ENCODE results near the gene CCR8.
"Not testable (repeated sequence)": the region's sequence is repeated elsewhere in the genome, so short reads cannot be mapped to it uniquely, and the experiment has no call there.

Gene CCR8

DNA sequence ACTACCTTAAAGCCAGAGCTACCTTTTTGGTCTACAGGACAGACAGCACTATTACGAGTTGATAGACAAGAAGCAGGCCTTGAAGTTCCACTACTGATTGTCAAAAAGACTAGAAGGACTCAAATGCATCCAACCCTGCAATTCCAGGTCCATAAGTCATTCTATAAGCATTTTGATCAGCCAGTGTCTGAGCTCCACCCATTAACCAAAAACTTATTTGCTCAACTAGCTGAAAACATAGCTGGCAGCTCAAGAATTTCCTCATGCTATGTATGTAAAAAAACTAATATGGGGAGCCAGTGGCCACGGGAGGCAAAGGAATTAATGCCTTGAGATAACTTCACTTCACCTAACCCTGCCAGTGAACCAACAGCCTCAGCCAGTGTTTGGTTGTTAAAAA, 21.6 kb downstream of the CCR8 start:
- not testable (repeated sequence) for DNase-seq

DNA sequence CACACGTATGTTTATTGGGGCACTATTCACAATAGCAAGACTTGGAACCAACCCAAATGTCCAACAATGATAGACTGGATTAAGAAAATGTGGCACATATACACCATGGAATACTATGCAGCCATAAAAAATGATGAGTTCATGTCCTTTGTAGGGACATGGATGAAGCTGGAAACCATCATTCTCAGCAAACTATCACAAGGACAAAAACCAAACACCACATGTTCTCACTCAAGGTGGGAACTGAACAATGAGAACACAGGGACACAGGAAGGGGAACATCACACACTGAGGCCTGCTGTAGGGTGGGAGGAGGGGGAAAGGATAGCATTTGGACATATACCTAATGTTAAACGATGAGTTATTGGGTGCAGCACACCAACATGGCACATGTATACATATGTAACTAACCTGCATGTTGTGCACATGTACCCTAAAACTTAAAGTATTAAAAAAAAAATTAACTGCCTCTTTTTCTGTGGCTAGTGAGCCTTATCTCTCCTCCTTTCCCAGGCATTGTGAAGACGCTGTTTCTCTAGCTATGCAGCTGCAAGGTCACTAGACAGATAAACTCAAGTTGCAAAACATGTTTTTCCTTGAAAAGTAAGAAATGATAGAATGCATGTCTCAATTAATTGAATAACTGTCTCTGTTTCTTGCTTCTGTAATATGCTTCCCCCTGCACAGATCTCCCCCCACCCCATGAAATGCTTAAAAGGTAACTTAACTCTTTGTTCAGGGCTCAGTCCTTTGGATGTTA, 23.8 kb downstream of the CCR8 start:
- DNase-seq = not testable (repeated sequence)

DNA sequence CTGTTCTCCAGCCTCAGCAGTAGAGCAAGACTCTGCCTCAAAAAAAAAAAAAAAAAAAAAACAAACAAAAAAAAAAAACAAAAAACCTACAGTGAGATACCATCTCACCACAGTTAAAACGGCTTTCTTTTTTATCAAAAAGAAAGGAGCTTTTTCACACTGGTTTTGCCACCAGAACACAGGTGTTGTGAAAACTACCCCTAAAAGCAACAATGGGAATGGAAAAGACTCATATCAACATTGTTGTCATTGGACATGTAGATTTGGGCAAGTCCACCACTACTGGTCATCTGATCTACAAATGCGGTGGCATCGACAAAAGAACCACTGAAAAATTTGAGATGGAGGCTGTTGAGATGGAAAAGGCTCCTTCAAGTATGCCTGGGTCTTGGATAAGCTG, 28.8 kb downstream of the CCR8 start:
- no peak for DNase-seq

DNA sequence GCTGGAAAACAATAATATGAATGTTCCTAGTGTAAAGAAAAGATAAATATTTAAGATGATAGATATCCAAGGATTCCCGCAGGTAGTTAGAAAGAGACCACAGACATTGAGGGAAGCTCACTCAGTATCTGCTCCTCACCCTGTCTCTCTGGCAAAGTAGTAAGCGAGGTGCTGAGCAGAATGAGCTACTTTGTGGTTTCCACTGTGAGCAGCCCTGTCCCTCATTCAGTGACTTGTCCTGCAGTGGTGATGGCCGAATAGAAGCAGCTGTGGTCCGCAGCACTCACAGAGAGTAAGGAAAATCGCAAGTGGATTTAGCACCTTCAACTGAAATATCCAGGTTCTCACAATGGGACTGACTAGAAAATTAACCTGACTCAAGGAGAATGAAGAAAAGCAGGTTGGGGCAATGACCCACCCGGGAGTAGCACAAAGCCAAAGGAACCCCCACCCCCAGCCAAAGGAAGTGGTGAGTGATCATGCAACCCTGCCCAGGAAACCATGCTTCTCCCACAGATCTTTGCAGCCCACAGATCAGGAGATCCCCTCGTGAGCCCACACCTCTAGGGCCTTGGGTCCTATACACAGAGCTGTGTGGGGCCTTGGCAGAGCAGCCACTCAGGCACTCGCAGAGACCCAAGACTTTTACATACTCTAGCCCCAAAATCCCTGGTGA, 31.9 kb downstream of the CCR8 start:
- DNase-seq = no peak

DNA sequence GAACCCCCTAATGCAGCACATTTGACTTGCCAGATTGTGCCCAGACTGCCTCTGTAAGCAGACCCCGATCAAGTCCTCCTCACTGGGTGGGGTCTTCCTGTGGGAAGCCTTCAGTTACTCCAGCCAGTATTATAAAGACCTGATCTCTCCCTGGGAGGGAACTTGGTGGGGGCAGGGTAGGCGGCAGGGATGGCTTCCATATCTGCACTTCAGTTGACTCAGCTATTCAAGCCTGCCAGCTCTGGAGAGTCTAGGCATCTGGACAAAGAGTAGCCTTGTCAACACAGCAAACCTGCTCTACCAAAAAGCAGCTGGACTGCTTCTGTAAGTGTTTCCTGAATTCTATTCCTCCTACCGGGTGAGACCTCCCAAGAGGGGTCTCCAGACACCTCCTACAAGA, 32.7 kb downstream of the CCR8 start:
- DNase-seq = peak; percentile 75

DNA sequence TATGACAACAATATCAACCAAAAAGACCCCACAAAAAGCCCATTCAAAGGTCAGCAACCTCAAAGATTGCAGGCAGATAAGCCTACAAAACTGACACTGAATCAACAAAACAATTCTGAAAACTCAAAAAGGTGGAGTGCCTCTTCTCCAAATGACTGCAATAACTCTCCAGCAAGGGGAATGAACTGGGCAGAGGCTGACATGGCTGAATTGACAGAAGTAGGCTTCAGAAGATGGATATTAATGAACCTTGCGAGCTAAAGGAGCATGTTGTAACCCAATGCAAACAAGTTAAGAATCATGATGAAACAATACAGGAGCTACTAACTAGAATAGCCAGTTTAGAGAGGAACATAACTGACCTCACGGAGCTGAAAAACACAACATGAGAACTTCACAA, 33.3 kb downstream of the CCR8 start:
- DNase-seq = peak; percentile 91

DNA sequence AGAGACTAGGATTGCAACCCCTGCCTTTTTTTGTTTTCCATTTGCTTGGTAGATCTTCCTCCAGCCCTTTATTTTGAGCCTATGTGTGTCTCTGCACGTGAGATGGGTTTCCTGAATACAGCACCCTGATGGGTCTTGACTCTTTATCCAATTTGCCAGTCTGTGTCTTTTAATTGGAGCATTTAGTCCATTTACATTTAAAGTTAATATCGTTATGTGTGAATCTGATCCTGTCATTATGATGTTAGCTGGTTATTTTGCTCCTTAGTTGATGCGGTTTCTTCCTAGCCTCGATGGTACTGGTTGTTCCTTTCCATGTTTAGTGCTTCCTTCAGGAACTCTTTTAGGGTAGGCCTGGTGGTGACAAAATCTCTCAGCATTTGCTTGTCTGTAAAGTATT, 40.9 kb downstream of the CCR8 start:
- DNase-seq = not testable (repeated sequence)

DNA sequence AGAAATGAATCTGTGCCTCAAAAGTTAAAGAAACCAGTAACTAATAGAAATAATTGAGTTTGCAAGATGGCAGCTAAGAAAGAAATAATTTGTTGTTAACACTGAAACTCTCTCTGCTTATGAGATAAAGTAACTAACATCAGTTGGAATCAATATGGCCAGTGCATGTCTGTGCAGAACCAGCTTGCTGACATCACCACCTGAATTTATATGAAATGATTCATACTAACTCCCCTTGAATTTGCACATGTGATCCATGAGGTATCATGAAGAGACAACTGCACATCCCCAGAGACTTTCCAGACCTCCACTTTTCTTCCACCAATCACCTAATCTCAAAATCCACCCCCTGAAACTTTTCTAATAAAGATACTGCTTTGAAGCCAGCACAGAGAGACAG, 43.3 kb downstream of the CCR8 start:
- DNase-seq = no peak

DNA sequence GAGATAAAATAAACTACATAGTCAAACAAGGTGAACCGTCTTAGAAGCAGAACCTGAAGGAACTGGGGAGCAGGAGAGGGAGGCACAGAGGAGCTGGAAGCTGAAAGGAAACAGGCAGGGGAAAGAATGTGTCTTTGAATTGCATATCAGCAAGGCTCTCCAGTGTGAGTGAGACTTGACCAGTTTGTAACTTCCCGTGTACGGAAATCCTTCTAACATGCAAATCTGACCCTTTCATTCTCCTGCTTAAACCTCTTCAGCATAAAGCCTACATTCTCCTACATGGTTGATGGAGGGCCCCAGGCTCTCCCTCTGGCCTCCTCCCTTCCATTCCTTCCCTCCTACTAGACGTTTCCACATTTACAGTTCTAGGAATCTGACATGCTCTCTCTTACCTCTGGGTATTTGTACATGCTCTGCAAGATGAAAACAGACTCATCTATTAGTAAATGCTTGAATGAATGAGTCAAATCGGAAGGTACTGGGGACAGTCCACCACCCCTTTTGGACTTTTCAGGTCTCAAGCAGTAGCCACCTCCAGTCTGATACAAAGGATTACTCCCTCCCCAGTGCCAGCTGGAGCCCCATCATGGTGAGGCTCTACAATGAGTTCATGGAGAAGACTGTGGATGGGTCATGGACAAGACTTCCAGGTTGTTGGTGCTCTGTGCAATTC, 47.6 kb downstream of the CCR8 start:
- no peak for DNase-seq

DNA sequence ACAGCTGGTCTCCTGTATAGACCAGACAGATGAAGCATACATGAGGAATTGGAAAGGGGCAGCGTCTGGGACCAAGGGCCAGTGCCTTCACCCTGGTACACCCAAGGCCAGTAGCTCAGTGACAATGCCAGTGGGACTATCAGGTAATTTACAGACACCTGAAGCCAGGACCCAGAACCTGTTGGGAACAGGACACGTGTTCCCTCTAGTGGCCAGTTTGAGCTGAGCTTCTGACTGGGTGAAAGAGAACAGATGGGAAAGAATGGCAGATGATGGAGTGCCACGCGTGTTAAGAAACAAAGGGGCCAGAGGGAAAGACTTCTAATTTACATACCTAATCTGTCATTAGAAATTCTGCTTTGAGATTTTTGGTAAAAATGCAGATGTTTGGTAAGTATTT, 48.6 kb downstream of the CCR8 start:
- DNase-seq = no peak

DNA sequence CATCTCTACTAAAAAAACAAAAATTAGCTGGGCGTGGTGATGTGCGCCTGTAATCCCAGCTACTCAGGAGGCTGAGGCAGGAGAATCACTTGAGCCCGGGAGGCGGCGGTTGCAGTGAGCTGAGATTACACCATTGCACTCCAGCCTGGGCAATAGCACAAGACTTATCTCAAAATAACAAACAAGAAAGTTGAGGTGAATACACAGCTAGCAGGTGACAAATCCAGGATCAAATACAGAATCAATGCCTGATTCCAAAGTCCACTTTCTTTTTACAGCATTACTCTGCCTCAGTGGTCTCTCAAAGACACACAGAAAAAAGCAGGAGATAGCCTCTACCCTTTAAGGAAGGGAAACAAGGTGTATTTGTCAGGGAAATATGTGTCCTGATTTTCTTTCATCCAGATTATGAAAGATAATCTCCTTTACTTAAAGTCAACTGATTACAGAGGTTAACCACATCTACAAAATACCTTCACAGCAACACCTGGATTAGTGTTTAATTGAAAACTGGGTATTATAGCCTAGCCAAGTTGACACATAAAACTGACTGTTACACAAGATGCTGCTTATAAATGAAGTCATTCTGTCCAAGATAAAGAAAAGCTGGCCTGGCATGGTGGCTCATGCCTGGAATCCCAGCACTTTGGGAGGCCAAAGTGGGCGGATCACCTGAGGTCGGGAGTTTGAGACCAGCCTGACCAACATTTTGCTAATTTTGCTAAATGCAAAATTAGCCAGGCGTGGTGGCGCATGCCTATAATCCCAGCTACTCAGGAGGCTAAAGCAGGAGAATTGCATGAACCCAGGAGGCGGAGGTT, 49.7 kb downstream of the CCR8 start:
- no peak for DNase-seq

DNA sequence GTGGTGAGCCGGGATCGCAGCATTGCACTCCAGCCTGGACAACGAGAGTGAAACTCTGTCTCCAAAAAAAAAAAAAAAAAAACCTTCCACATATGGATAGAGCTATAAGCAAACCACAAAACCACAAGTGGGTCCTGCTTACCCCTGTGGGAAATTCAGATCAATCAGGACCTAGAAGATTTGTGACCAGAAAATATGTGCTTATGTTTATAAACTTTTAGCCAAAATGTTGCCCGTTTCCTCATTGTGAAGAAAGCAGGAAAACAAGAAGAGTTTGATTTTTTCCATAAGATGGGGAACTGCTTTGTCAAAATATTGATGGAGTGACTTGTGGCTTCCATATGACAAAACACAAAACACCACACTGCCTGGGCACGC, 50.3 kb downstream of the CCR8 start:
- DNase-seq = no peak

DNA sequence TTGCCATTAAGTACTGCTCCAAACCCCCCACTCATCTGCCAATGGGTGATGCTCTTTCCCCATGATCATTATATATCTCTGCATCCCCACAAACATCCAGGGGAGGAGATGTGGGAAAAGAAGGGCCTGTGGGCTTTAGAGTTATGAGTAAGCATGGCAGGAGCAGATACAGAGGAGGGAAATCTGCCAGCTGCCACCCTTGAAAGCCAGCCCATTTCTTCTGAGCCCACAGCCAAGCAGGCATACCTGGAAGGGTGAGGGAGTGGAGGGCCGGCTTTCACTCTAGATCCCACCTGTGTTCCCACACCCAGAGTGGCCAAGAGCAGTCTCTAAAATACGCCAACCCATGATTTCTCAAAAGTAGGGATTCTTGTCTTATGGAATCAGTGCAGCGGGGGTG, 51.9 kb downstream of the CCR8 start:
- no peak for DNase-seq

Measured in DMS79 treated with DMSO at 0.1 percent for 48 hours (cell line).